ENCODE data around the gene RNF11. TPM values are rescaled to one million over a fixed set of nuclear protein-coding genes. Genes with fewer than 3 reads are reported as not detected.

Gene RNF11
- total and polyA plus RNA-seq, 12 donors: 32.6 to 142 (median 117) TPM

DNA sequence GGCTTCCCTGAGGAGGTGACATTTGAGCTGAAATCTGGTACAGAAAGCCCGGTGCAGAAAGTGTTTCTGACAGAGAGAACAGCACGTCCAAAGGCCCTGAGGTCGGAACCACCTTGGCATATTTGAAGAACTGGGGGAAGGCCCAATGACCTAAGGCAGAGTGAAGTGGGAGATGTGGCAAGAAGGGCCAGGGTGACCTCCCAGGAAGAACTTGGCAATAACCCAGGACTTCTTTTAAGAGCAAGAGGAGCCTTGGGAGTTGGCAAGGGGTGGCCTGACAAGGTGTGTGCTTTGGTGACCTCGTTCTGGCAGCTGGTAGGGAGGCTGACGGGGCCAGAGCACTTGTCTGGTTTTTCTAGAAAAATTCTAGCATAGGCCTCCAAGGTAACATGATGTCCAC, 70.9 kb downstream of the RNF11 start:
- intact Hi-C loops (cut with DNase I): no loop called here
- H3K27ac ChIP-seq: no peak overlapping the region
- H3K27me3 ChIP-seq: no peaks in the 10 kb centered on the region
- no peaks in the 10 kb centered on the region for H3K36me3 ChIP-seq (replicated peaks in 1 of 2)
- 63 to 86% (median 82%) methylated on average over 5 of the region's 5 CpGs for WGBS, 4 donors
- no peak for DNase-seq
- H3K4me1 ChIP-seq (replicated peaks in 1 of 2): peaks cover 0 to 4% of the 10 kb centered on the region in 2 donors
- H3K9me3 ChIP-seq (replicated peaks in 1 of 3): no peaks in the 10 kb centered on the region
- no peak overlapping the region for H3K4me3 ChIP-seq
- no peak for TF ChIP-seq POLR2A (IDR thresholded peaks at IDR 0.05)
- TF ChIP-seq, protein P1, sequence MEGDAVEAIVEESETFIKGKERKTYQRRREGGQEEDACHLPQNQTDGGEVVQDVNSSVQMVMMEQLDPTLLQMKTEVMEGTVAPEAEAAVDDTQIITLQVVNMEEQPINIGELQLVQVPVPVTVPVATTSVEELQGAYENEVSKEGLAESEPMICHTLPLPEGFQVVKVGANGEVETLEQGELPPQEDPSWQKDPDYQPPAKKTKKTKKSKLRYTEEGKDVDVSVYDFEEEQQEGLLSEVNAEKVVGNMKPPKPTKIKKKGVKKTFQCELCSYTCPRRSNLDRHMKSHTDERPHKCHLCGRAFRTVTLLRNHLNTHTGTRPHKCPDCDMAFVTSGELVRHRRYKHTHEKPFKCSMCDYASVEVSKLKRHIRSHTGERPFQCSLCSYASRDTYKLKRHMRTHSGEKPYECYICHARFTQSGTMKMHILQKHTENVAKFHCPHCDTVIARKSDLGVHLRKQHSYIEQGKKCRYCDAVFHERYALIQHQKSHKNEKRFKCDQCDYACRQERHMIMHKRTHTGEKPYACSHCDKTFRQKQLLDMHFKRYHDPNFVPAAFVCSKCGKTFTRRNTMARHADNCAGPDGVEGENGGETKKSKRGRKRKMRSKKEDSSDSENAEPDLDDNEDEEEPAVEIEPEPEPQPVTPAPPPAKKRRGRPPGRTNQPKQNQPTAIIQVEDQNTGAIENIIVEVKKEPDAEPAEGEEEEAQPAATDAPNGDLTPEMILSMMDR (IDR thresholded peaks at IDR 0.05): no peak

DNA sequence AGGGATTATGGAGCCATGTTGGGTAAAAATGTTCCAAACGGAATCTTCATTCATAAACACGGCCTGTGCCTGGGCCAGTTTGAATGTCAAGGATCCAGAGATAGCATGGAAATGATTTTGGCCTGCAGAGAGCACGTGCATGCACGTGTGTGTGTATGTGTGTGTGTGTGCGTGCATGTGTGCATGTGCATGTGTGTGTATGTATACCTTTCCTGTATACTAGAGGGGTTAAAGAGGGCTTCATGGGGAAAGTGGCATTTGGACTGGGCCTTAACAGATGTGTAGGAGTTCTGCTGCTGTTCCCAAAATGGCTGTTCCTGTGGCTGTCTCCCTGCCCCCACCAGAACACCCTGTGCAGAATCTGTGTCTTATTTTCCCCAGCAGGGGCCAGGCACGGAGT, 72.6 kb downstream of the RNF11 start:
- DNase-seq: no peak
- H3K27me3 ChIP-seq: no peaks in the 10 kb centered on the region
- H3K36me3 ChIP-seq (replicated peaks in 1 of 2): no peaks in the 10 kb centered on the region
- no peak overlapping the region for H3K27ac ChIP-seq
- TF ChIP-seq, protein P1 (IDR thresholded peaks at IDR 0.05): no peak
- no peak for TF ChIP-seq POLR2A (IDR thresholded peaks at IDR 0.05)
- WGBS, 4 donors: 76 to 88% (median 82%) methylated on average over 6 of the region's 6 CpGs
- no peak overlapping the region for H3K4me3 ChIP-seq
- H3K9me3 ChIP-seq (replicated peaks in 1 of 3): no peaks in the 10 kb centered on the region
- peaks cover under 1 to 7% of the 10 kb centered on the region in 2 donors for H3K4me1 ChIP-seq (replicated peaks in 1 of 2)
- intact Hi-C loops (cut with DNase I): no loop called here

DNA sequence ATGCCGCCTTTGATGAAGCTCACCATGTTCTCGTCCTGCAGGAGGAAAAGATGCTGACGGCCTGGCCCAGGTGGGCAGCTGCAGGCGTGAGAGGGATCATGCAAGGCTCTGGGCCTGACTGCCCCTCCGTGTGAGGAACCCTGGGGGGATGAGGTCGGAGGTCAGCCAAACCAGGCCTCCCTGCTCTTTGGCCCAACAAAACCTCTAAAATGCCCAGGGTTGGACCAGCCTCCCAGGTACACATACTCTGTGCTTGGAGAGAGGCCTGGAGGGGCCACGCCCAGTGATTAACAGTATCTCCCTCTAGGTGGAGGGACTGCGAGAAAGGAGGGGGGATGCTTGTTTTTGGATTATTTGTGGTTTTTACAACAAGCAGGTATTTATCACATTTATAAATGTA, 73.2 kb downstream of the RNF11 start:
- Histone ChIP-seq H3K9me3 (replicated peaks in 1 of 3) (no peaks in the 10 kb centered on the region), H3K36me3 (replicated peaks in 1 of 2) (no peaks in the 10 kb centered on the region), H3K4me1 (replicated peaks in 1 of 2) (peaks cover 7 to 10% of the 10 kb centered on the region in 2 donors), H3K27ac (no peak overlapping the region), H3K27me3 (no peaks in the 10 kb centered on the region), H3K4me3 (no peak overlapping the region)
- TF ChIP-seq POLR2A (IDR thresholded peaks at IDR 0.05): no peak
- TF ChIP-seq, protein P1 (IDR thresholded peaks at IDR 0.05): no peak
- 91 to 97% (median 95%) methylated on average over 2 to 8 of the region's 8 CpGs for WGBS, 4 donors
- DNase-seq: no peak
- intact Hi-C loops (cut with DNase I): no loop called here

DNA sequence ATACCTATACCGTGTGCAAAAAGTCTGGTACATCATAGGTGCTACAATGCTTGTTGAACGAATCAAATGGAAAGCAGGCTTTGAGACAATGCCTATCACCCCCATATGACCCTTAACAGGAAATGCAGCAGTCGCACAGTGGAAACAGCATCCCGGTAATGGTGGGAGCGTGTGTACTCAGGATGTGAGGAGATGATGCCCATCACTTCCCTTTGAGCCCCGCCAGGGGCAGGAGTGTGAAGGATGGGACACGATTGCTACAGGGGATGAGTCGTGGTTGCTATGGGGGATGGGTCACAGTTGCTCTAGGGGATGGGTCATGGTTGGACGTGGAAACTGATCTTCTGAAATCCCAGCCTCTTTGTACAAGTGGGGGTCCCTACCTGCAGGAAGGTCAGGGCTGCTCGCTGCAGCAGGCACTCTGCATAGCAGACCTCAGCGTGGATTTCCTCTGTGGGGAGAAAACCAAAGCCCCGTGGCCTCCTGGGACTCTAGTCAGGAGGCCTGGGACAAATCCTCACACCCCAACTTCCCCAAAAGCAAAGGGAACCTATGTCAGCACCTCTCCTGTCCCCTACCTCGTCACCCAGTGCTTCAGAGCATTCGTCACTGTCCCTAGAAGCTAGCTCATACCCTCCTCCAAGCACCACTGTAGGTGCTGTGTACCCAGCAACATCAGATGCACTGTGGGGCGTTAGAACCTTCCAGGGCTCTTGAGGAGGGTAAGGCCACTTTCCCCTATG, 75.0 kb downstream of the RNF11 start:
- Histone ChIP-seq H3K4me3 (no peak overlapping the region), H3K4me1 (replicated peaks in 1 of 2) (peaks cover 13 to 17% of the 10 kb centered on the region in 2 donors), H3K36me3 (replicated peaks in 1 of 2) (no peaks in the 10 kb centered on the region), H3K27me3 (no peaks in the 10 kb centered on the region), H3K27ac (no peak overlapping the region), H3K9me3 (replicated peaks in 1 of 3) (no peaks in the 10 kb centered on the region)
- no peak for DNase-seq
- 68 to 75% (median 71%) methylated on average over 12 to 15 of the region's 15 CpGs for WGBS, 4 donors
- intact Hi-C loops (cut with DNase I): no loop called here
- TF ChIP-seq, protein P1 (IDR thresholded peaks at IDR 0.05): no peak
- no peak for TF ChIP-seq POLR2A (IDR thresholded peaks at IDR 0.05)
